GM23338 (cell line): ENCODE measurements around the gene RPL27A. TPM values are rescaled to one million over a fixed set of nuclear protein-coding genes. Genes with fewer than 3 reads are reported as not detected.

Experiments
- ATAC-seq: fragments of 200-7000 bp; cut with Tn5 transposase; 3 replicates; pipeline ENCODE4 v1.9.1; 2020
- DNase-seq: peaks from one replicate; pipeline ENCODE4 v3.0.0-alpha.2; 2015; ENCODE audit warnings: low spot score
- H2AFZ ChIP-seq: fragments of 200-600 bp; sonication (generic); 2 replicates; pipeline ENCODE4 v1.8.0; 2016; ENCODE audit warnings: antibody characterized with exemption, mild to moderate bottlenecking, moderate library complexity
- H3F3A ChIP-seq: fragments of 200-600 bp; sonication (generic); replicated peaks from 2 replicates; pipeline ENCODE4 v1.8.0; 2017; ENCODE audit warnings: antibody characterized with exemption, mixed run types, low read depth
- H3K27ac ChIP-seq: fragments of 200-600 bp; sonication (generic); 2 replicates; pipeline ENCODE4 v1.6.1; 2016; ENCODE audit warnings: low read depth
- H3K27me3 ChIP-seq: fragments of 200-600 bp; sonication (generic); 2 replicates; pipeline ENCODE4 v1.8.0; 2016; ENCODE audit warnings: mild to moderate bottlenecking, mixed run types, moderate library complexity; ENCODE audit not compliant: insufficient read depth
- H3K36me3 ChIP-seq: fragments of 200-600 bp; sonication (generic); 2 replicates; pipeline ENCODE4 v1.8.0; 2016; ENCODE audit warnings: mild to moderate bottlenecking; ENCODE audit not compliant: insufficient read depth
- H3K4me1 ChIP-seq: fragments of 200-600 bp; sonication (generic); 2 replicates; pipeline ENCODE4 v1.8.0; 2016; ENCODE audit warnings: mild to moderate bottlenecking, moderate library complexity; ENCODE audit not compliant: insufficient read depth
- H3K4me2 ChIP-seq: fragments of 200-600 bp; sonication (generic); 2 replicates; pipeline ENCODE4 v1.7.1; 2017; ENCODE audit warnings: mixed run types
- H3K4me3 ChIP-seq: fragments of 200-600 bp; sonication (generic); 2 replicates; pipeline ENCODE4 v1.6.1; 2016; ENCODE audit warnings: mixed run types
- H3K79me2 ChIP-seq: fragments of 200-600 bp; sonication (generic); replicated peaks from 2 replicates; pipeline ENCODE4 v1.8.0; 2017; ENCODE audit warnings: mild to moderate bottlenecking; ENCODE audit not compliant: insufficient read depth
- H3K9me2 ChIP-seq: fragments of 200-600 bp; sonication (generic); 2 replicates; pipeline ENCODE4 v1.8.0; 2017; ENCODE audit not compliant: insufficient read depth
- H4K20me1 ChIP-seq: fragments of 200-600 bp; sonication (generic); replicated peaks from 2 replicates; pipeline ENCODE4 v1.8.0; 2017; ENCODE audit warnings: mild to moderate bottlenecking; ENCODE audit not compliant: insufficient read depth
- H3K27ac Mint-ChIP-seq: 2 replicates; pipeline ENCODE4 v1.8.0; 2020; ENCODE audit warnings: inconsistent platforms, mild to moderate bottlenecking, moderate library complexity, mixed read lengths
- H3K27me3 Mint-ChIP-seq: 3 replicates; pipeline ENCODE4 v1.8.0; 2022; ENCODE audit warnings: low read depth, mild to moderate bottlenecking, moderate library complexity, mixed read lengths, inconsistent platforms; ENCODE audit not compliant: insufficient read depth, poor library complexity
- H3K36me3 Mint-ChIP-seq: 3 replicates; pipeline ENCODE4 v1.8.0; 2021; ENCODE audit warnings: low read depth, mild to moderate bottlenecking, inconsistent platforms, moderate library complexity, mixed read lengths
- H3K4me1 Mint-ChIP-seq: 3 replicates; pipeline ENCODE4 v1.8.0; 2020; ENCODE audit warnings: mild to moderate bottlenecking, inconsistent platforms, mixed read lengths
- H3K4me3 Mint-ChIP-seq: 3 replicates; pipeline ENCODE4 v1.8.0; 2021; ENCODE audit warnings: moderate library complexity, mild to moderate bottlenecking, inconsistent platforms, mixed read lengths
- H3K9me3 Mint-ChIP-seq: 3 replicates; pipeline ENCODE4 v1.8.0; 2020; ENCODE audit warnings: moderate library complexity, mild to moderate bottlenecking, inconsistent platforms, mixed read lengths
- EZH2 ChIP-seq: fragments of 200-600 bp; sonication (generic); IDR thresholded peaks from one replicate; pipeline ENCODE4 v1.8.0; 2017; ENCODE audit warnings: antibody characterized with exemption, mild to moderate bottlenecking, low read depth; ENCODE audit not compliant: unreplicated experiment
- JUNB ChIP-seq: IDR thresholded peaks from one replicate; pipeline ENCODE4 v1.6.1; 2016; ENCODE audit warnings: antibody characterized with exemption; ENCODE audit not compliant: unreplicated experiment
- ZNF114 ChIP-seq: fragments of 250-450 bp; sonication (Bioruptor Pico); IDR thresholded peaks from 2 replicates; pipeline ENCODE4 v1.5.0; 2020; ENCODE audit warnings: mild to moderate bottlenecking, moderate library complexity
- ZNF331 ChIP-seq: fragments of 250-450 bp; sonication (Bioruptor Pico); IDR thresholded peaks from 2 replicates; pipeline ENCODE4 v1.5.0; 2020; ENCODE audit warnings: low read depth, mild to moderate bottlenecking, moderate library complexity
- polyA plus RNA-seq: library from polyadenylated mRNA; unstranded; fragments of >200 nt; fragmentation: Nextera tagmentation; extraction: Ambion mirVana; gene quantifications from 2 replicates; pipeline ENCODE4 v1.2.1, GENCODE V29; 2016
- total RNA-seq: library from RNA; depleted of rRNA; stranded (reverse); fragments of >200 nt; shearing (Covaris generic); gene quantifications from 2 replicates; pipeline ENCODE4 v1.2.3, GENCODE V29; 2014
- TF ChIP-seq, protein P1 (sequence below): fragments of 250-450 bp; sonication (Bioruptor Pico); IDR thresholded peaks from 2 replicates; pipeline ENCODE4 v1.5.0; 2020; ENCODE audit warnings: mild to moderate bottlenecking, moderate library complexity
- TF ChIP-seq, protein P2 (sequence below): IDR thresholded peaks from 2 replicates; pipeline ENCODE4 v1.6.1; 2016; ENCODE audit warnings: antibody characterized with exemption
- TF ChIP-seq, protein P3 (sequence below), 2 experiments: fragments of 200-600 bp in 1 of 2; sonication (generic) in 1 of 2; conservative IDR thresholded peaks; 2 replicates each; pipeline versions ENCODE4 v1.5.1 to v1.6.1; 2016 to 2017; ENCODE audit warnings: antibody characterized with exemption in 2 of 2, low read depth in 2 of 2, mild to moderate bottlenecking in 2 of 2, moderate library complexity in 1 of 2

RPL27A gene
- total and polyA plus RNA-seq, 2 experiments from 2014 or later: 1,283 to 3,167 TPM

DNA sequence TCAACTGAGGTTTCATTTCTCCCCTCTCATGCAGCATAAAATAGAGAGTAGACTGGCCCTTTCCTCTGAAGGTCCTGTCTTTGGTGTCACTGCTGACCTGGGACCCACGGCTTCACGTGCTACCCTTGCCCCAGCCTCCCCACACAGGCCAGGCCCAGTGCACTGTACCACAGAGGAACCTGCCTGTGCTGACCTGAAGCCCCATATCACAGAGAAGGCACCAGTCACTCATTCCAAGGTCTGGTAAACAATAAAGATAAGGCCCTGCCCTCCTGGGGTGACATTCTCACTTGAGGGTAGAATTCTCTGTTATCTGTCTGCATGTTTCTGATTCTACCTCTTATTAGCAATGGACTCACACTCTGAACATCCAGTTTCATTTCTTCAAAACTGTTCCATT, 51.3 kb downstream of the RPL27A start (continued):
- TF ChIP-seq, protein P1, sequence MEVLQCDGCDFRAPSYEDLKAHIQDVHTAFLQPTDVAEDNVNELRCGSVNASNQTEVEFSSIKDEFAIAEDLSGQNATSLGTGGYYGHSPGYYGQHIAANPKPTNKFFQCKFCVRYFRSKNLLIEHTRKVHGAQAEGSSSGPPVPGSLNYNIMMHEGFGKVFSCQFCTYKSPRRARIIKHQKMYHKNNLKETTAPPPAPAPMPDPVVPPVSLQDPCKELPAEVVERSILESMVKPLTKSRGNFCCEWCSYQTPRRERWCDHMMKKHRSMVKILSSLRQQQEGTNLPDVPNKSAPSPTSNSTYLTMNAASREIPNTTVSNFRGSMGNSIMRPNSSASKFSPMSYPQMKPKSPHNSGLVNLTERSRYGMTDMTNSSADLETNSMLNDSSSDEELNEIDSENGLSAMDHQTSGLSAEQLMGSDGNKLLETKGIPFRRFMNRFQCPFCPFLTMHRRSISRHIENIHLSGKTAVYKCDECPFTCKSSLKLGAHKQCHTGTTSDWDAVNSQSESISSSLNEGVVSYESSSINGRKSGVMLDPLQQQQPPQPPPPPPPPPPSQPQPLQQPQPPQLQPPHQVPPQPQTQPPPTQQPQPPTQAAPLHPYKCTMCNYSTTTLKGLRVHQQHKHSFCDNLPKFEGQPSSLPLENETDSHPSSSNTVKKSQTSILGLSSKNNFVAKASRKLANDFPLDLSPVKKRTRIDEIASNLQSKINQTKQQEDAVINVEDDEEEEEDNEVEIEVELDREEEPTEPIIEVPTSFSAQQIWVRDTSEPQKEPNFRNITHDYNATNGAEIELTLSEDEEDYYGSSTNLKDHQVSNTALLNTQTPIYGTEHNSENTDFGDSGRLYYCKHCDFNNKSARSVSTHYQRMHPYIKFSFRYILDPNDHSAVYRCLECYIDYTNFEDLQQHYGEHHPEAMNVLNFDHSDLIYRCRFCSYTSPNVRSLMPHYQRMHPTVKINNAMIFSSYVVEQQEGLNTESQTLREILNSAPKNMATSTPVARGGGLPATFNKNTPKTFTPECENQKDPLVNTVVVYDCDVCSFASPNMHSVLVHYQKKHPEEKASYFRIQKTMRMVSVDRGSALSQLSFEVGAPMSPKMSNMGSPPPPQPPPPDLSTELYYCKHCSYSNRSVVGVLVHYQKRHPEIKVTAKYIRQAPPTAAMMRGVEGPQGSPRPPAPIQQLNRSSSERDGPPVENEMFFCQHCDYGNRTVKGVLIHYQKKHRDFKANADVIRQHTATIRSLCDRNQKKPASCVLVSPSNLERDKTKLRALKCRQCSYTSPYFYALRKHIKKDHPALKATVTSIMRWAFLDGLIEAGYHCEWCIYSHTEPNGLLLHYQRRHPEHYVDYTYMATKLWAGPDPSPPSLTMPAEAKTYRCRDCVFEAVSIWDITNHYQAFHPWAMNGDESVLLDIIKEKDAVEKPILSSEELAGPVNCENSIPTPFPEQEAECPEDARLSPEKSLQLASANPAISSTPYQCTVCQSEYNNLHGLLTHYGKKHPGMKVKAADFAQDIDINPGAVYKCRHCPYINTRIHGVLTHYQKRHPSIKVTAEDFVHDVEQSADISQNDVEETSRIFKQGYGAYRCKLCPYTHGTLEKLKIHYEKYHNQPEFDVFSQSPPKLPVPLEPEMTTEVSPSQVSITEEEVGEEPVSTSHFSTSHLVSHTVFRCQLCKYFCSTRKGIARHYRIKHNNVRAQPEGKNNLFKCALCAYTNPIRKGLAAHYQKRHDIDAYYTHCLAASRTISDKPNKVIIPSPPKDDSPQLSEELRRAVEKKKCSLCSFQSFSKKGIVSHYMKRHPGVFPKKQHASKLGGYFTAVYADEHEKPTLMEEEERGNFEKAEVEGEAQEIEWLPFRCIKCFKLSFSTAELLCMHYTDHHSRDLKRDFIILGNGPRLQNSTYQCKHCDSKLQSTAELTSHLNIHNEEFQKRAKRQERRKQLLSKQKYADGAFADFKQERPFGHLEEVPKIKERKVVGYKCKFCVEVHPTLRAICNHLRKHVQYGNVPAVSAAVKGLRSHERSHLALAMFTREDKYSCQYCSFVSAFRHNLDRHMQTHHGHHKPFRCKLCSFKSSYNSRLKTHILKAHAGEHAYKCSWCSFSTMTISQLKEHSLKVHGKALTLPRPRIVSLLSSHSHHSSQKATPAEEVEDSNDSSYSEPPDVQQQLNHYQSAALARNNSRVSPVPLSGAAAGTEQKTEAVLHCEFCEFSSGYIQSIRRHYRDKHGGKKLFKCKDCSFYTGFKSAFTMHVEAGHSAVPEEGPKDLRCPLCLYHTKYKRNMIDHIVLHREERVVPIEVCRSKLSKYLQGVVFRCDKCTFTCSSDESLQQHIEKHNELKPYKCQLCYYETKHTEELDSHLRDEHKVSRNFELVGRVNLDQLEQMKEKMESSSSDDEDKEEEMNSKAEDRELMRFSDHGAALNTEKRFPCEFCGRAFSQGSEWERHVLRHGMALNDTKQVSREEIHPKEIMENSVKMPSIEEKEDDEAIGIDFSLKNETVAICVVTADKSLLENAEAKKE (CRISPR knock-in tag): no peak
- TF ChIP-seq, protein P2, sequence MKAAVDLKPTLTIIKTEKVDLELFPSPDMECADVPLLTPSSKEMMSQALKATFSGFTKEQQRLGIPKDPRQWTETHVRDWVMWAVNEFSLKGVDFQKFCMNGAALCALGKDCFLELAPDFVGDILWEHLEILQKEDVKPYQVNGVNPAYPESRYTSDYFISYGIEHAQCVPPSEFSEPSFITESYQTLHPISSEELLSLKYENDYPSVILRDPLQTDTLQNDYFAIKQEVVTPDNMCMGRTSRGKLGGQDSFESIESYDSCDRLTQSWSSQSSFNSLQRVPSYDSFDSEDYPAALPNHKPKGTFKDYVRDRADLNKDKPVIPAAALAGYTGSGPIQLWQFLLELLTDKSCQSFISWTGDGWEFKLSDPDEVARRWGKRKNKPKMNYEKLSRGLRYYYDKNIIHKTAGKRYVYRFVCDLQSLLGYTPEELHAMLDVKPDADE: no peak
- TF ChIP-seq, protein P3, sequence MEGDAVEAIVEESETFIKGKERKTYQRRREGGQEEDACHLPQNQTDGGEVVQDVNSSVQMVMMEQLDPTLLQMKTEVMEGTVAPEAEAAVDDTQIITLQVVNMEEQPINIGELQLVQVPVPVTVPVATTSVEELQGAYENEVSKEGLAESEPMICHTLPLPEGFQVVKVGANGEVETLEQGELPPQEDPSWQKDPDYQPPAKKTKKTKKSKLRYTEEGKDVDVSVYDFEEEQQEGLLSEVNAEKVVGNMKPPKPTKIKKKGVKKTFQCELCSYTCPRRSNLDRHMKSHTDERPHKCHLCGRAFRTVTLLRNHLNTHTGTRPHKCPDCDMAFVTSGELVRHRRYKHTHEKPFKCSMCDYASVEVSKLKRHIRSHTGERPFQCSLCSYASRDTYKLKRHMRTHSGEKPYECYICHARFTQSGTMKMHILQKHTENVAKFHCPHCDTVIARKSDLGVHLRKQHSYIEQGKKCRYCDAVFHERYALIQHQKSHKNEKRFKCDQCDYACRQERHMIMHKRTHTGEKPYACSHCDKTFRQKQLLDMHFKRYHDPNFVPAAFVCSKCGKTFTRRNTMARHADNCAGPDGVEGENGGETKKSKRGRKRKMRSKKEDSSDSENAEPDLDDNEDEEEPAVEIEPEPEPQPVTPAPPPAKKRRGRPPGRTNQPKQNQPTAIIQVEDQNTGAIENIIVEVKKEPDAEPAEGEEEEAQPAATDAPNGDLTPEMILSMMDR (conservative IDR thresholded peaks at IDR 0.05; ENCODE audit: low read depth in 2 of 2): no peak
- no peak for TF ChIP-seq ZNF331
- TF ChIP-seq EZH2: no peak
- no peak for TF ChIP-seq JUNB

DNA sequence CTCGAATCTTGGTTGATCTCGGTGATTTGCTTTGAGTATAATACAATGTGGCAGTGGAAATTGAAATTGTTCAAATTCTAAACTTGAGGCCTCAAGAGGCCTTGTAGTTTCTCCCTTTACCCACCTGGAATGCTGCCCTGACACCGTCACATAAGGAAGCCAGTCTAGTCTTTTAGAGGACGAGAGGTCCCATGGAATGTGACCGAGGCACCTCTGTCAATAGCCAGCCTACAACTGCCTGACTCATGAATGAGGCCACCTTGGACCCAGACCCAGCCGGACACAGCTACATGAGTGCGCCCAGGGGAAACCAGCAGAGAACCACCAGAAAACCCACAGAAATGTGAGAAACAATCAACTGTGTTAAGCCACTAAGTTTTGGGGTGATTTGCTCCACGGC, 52.5 kb downstream of the RPL27A start:
- Histone ChIP-seq H3K4me3 (no peak overlapping the region), H4K20me1 (no peaks in the 10 kb centered on the region), H3K4me1 (no peaks in the 10 kb centered on the region), H3K36me3 (no peaks in the 10 kb centered on the region), H3K27ac (no peak overlapping the region; the same call in 1 of the 2 replicates), H3K79me2 (no peaks in the 10 kb centered on the region), H3K9me2 (0 out of 2 replicates have a peak, but pooled peaks cover 8% of the 10 kb centered on the region), H3K4me2 (no peak overlapping the region), H3K27me3 (no peaks in the 10 kb centered on the region), H2AFZ (no peak overlapping the region), H3F3A (no peaks in the 10 kb centered on the region)
- Mint-ChIP-seq H3K36me3 (no peaks in the 10 kb centered on the region), H3K9me3 (no peaks in the 10 kb centered on the region), H3K4me1 (peaks cover 2% of the 10 kb centered on the region; the same call in 2 of the 3 replicates), H3K27ac (no peak overlapping the region), H3K27me3 (no peaks in the 10 kb centered on the region), H3K4me3 (no peak overlapping the region)
- no peak for DNase-seq
- no peak for ATAC-seq
- TF ChIP-seq, protein P2: no peak
- TF ChIP-seq ZNF114: no peak
